Keratinocyte (primary cell): ENCODE measurements around the gene DUSP18.

ENCODE experiments used
- EZH2 ChIP-seq: IDR thresholded peaks from one replicate; pipeline ENCODE4 v1.6.1; 2012; ENCODE audit warnings: inconsistent platforms, mild to moderate bottlenecking, low read length, moderate library complexity
- TF ChIP-seq, protein P1 (sequence below), 3 experiments: IDR thresholded peaks in 1 of 3; conservative IDR thresholded peaks in 1 of 3; optimal IDR thresholded peaks in 1 of 3; 2 replicates in 2 of 3; 3 replicates in 1 of 3; pipeline versions ENCODE3 to v1.5.1; 2011; ENCODE audit warnings: low read length in 3 of 3, mild to moderate bottlenecking in 3 of 3, moderate library complexity in 2 of 3, control low read depth in 1 of 3, inconsistent platforms in 1 of 3; ENCODE audit not compliant: insufficient read depth in 2 of 3; ENCODE audit errors: extremely low read depth in 1 of 3

DNA sequence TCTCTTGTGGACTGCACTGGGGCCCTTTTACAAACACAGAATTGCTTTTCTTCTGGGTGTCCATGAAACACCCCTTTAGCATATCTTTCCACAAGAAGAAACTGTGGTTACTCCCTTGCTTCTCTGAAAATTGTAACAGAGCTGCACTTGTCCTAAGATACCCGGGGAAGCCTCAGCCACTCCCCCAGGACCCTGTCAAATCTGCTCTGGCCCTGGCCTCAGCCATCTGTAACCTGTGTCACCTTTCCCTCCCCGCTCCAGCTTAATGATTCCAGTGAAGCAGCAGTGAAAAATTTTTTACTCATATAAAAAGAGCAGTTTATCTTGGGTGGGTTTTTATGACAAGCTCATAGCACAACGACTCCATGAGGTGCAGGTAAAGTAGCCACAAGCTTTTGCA, 3.4 kb upstream of the DUSP18 start:
- TF ChIP-seq, protein P1, sequence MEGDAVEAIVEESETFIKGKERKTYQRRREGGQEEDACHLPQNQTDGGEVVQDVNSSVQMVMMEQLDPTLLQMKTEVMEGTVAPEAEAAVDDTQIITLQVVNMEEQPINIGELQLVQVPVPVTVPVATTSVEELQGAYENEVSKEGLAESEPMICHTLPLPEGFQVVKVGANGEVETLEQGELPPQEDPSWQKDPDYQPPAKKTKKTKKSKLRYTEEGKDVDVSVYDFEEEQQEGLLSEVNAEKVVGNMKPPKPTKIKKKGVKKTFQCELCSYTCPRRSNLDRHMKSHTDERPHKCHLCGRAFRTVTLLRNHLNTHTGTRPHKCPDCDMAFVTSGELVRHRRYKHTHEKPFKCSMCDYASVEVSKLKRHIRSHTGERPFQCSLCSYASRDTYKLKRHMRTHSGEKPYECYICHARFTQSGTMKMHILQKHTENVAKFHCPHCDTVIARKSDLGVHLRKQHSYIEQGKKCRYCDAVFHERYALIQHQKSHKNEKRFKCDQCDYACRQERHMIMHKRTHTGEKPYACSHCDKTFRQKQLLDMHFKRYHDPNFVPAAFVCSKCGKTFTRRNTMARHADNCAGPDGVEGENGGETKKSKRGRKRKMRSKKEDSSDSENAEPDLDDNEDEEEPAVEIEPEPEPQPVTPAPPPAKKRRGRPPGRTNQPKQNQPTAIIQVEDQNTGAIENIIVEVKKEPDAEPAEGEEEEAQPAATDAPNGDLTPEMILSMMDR (optimal IDR thresholded peaks at IDR 0.05 in 1 of 3, IDR thresholded peaks at IDR 0.05 in 1 of 3, conservative IDR thresholded peaks at IDR 0.05 in 1 of 3; ENCODE audit: extremely low read depth in 1 of 3, insufficient read depth in 2 of 3, low read length in 3 of 3), result no peak
- TF ChIP-seq EZH2, result no peak
